ENCODE data around the gene SLC25A34.

The SLC25A34 gene

GRCh38 chr1:15712168-15712567 is 23.9 kb upstream of the SLC25A34 start:
- Histone ChIP-seq H4K20me1 (ENCODE audit: insufficient read depth, low read length, poor library complexity, severe bottlenecking) (no peaks in the 10 kb centered on the region), H3K36me3 (ENCODE audit: insufficient read depth, low read length) (peaks cover 14% of the 10 kb centered on the region; the same call in 1 of the 2 replicates), H2AFZ (ENCODE audit: low read length) (no peak overlapping the region), H3K9me3 (ENCODE audit: insufficient read depth, low read depth, low read length) (no peaks in the 10 kb centered on the region), H3K4me3 (ENCODE audit: low read length, poor library complexity, severe bottlenecking) (no peak overlapping the region), H3K9ac (ENCODE audit: low read depth, low read length, poor library complexity, severe bottlenecking) (no peak overlapping the region), H3K79me2 (ENCODE audit: insufficient read depth, low read length) (peaks cover 23% of the 10 kb centered on the region; the same call in 1 of the 2 replicates), H3K4me2 (ENCODE audit: low read depth, low read length, poor library complexity, severe bottlenecking) (no peak overlapping the region), H3K4me1 (ENCODE audit: insufficient read depth, low read length, poor library complexity, severe bottlenecking) (no peaks in the 10 kb centered on the region), H3F3A (ENCODE audit: low read depth) (no peaks in the 10 kb centered on the region), H3K27me3 (ENCODE audit: insufficient read depth, low read length, poor library complexity, severe bottlenecking) (no peaks in the 10 kb centered on the region), H3K9me2 (replicated peaks; ENCODE audit: low read depth, low read length) (no peaks in the 10 kb centered on the region)
- TF ChIP-seq EZH2phosphoT487 (IDR thresholded peaks at IDR 0.05; ENCODE audit: borderline replicate concordance) (no peak), CTCF (conservative IDR thresholded peaks at IDR 0.05; ENCODE audit: low read length) (no peak)

- H4K20me1 ChIP-seq (ENCODE audit: insufficient read depth, low read length, poor library complexity, severe bottlenecking), result no peaks in the 10 kb centered on the region
- no peaks in the 10 kb centered on the region for H3F3A ChIP-seq (ENCODE audit: low read depth)
- H3K27me3 ChIP-seq (ENCODE audit: insufficient read depth, low read length, poor library complexity, severe bottlenecking), result no peaks in the 10 kb centered on the region
- TF ChIP-seq CTCF (conservative IDR thresholded peaks at IDR 0.05; ENCODE audit: low read length), result no peak
- TF ChIP-seq EZH2phosphoT487 (IDR thresholded peaks at IDR 0.05; ENCODE audit: borderline replicate concordance), result no peak
- H2AFZ ChIP-seq (ENCODE audit: low read length), result no peak overlapping the region
- H3K4me3 ChIP-seq (ENCODE audit: low read length, poor library complexity, severe bottlenecking), result no peak overlapping the region
- H3K4me1 ChIP-seq (ENCODE audit: insufficient read depth, low read length, poor library complexity, severe bottlenecking), result no peaks in the 10 kb centered on the region
- peaks cover 28% of the 10 kb centered on the region; the same call in 1 of the 2 replicates for H3K36me3 ChIP-seq (ENCODE audit: insufficient read depth, low read length)
- peaks cover 7% of the 10 kb centered on the region; the same call in 1 of the 2 replicates for H3K79me2 ChIP-seq (ENCODE audit: insufficient read depth, low read length)
- H3K4me2 ChIP-seq (ENCODE audit: low read depth, low read length, poor library complexity, severe bottlenecking), result no peak overlapping the region
- H3K9ac ChIP-seq (ENCODE audit: low read depth, low read length, poor library complexity, severe bottlenecking), result no peak overlapping the region
- H3K9me3 ChIP-seq (ENCODE audit: insufficient read depth, low read depth, low read length), result no peaks in the 10 kb centered on the region
- H3K9me2 ChIP-seq (replicated peaks; ENCODE audit: low read depth, low read length), result no peaks in the 10 kb centered on the region
These were observed 21.5 kb upstream of the SLC25A34 start for GRCh38 chr1:15714406-15715136.

GRCh38 chr1:15717418-15718125 is 18.5 kb upstream of the SLC25A34 start:
- Histone ChIP-seq H3K9me2 (replicated peaks; ENCODE audit: low read depth, low read length) (no peaks in the 10 kb centered on the region), H3K79me2 (ENCODE audit: insufficient read depth, low read length) (no peaks in the 10 kb centered on the region), H3K9ac (ENCODE audit: low read depth, low read length, poor library complexity, severe bottlenecking) (no peak overlapping the region), H3K4me2 (ENCODE audit: low read depth, low read length, poor library complexity, severe bottlenecking) (no peak overlapping the region), H3K4me1 (ENCODE audit: insufficient read depth, low read length, poor library complexity, severe bottlenecking) (no peaks in the 10 kb centered on the region), H3K27me3 (ENCODE audit: insufficient read depth, low read length, poor library complexity, severe bottlenecking) (no peaks in the 10 kb centered on the region), H2AFZ (ENCODE audit: low read length) (no peak overlapping the region), H3K4me3 (ENCODE audit: low read length, poor library complexity, severe bottlenecking) (no peak overlapping the region), H3F3A (ENCODE audit: low read depth) (no peaks in the 10 kb centered on the region), H3K36me3 (ENCODE audit: insufficient read depth, low read length) (peaks cover 52% of the 10 kb centered on the region; the same call in 1 of the 2 replicates), H4K20me1 (ENCODE audit: insufficient read depth, low read length, poor library complexity, severe bottlenecking) (no peaks in the 10 kb centered on the region), H3K9me3 (ENCODE audit: insufficient read depth, low read depth, low read length) (no peaks in the 10 kb centered on the region)
- TF ChIP-seq CTCF (conservative IDR thresholded peaks at IDR 0.05; ENCODE audit: low read length) (no peak), EZH2phosphoT487 (IDR thresholded peaks at IDR 0.05; ENCODE audit: borderline replicate concordance) (no peak)
